GM12872 (cell line): ENCODE results near the gene ELK1.

Source experiments
- TF ChIP-seq, protein P1 (sequence below): IDR thresholded peaks from 3 replicates; pipeline ENCODE4 v1.5.1; 2011; ENCODE audit warnings: low read depth, mild to moderate bottlenecking, low read length, moderate library complexity; ENCODE audit not compliant: insufficient read depth

ELK1 gene

DNA sequence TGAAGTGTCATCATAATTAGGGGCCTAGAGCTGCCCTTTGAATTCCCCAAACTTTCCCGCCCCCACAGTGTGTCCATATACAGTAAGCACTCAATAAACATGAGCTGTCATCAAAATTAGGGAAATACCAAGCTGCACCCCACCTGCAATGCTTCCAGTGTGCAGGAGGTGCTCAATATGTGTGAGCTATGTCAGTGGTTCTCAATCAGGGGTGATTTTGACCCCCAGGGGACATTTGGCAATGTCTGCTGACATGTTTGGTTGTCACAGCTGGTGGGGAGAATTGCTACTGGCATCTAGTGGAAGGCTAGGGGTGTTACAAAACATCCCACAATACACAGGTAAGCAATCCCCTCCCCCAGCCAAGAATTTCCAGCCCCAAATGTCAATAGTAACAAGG lies 21.4 kb downstream of the ELK1 start:
- TF ChIP-seq, protein P1, sequence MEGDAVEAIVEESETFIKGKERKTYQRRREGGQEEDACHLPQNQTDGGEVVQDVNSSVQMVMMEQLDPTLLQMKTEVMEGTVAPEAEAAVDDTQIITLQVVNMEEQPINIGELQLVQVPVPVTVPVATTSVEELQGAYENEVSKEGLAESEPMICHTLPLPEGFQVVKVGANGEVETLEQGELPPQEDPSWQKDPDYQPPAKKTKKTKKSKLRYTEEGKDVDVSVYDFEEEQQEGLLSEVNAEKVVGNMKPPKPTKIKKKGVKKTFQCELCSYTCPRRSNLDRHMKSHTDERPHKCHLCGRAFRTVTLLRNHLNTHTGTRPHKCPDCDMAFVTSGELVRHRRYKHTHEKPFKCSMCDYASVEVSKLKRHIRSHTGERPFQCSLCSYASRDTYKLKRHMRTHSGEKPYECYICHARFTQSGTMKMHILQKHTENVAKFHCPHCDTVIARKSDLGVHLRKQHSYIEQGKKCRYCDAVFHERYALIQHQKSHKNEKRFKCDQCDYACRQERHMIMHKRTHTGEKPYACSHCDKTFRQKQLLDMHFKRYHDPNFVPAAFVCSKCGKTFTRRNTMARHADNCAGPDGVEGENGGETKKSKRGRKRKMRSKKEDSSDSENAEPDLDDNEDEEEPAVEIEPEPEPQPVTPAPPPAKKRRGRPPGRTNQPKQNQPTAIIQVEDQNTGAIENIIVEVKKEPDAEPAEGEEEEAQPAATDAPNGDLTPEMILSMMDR = peak; percentile 51

DNA sequence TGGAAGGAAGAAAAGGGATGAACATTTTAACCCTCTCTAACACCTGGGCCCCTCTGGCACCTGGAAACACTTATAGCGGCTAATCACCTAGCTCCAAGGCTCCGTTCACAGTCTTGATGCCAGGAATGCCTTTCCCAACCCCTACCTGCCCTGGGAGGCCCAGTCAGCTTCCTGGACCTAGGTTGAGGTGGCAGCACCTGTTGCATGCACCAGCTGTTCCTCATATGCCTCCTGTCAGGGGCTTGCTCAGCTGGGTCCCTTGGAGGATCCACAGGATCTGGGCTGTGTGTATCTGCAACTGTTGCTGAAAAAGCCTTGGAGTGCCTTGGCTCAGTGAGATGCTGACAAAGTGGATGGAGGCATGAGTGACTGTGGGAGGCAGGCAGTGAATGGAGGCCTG lies 25.0 kb downstream of the ELK1 start:
- TF ChIP-seq, protein P1 = no peak

DNA sequence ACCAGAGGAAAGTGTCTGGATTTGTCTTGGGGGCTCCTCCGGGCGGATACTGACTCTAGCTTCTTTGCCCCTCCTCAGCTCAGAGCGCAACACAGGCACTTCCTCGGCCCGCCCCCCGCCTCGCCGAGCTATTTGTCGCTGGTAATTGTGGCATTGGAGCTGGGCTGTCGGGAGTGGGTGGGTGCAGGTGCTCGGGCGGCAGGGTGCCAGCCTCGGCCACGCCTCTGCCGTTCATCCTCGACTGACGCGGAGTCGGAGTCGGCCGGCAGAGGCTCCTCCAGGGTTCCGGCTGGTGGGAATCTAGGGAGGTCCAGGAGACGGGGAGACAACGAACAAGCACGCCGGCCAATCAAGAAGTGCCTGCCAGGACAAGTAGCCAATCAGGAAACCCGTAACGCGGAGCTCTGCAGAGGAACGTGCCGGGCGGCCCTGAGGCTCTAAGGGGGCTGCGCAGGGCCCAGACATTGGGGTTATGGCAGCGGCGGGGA lies 26.8 kb downstream of the ELK1 start:
- TF ChIP-seq, protein P1 = no peak

DNA sequence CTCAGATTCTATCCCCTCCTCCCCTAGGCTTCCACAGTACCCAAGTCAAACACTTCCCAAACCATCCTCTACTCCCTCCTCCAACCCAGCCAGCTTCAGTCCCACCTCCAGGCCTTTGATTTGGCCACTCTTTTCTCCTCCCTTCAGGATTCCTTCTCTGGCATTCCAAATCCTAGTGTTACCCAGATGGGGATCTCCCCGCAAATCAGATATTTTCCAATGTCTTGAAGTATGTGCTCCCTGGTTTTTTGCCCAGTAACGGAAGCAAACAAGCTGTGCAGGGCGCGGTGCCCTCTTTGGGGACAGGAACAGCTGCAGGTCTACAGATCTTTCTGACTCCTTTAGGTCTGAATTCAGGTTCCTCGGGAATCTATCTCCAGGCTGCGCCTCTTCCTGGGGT lies 28.5 kb downstream of the ELK1 start:
- TF ChIP-seq, protein P1 = no peak

DNA sequence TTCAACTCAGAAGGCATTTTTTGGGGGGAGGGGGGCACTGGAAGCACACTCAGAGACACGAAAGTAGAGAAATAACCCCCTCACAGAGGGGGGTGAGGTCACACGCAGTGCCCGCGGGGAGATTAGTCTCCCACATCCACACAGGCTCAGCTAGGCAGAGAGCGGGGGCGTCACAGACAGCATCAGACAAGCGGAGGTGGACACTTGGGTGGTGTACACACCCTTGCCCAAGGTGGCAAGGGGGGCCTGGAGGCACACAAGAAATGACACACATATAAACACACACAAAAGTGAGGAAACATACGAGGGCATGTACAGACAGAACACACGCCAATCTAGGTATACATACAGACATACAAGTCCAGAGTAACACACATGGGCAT lies 30.1 kb downstream of the ELK1 start:
- TF ChIP-seq, protein P1 = no peak

DNA sequence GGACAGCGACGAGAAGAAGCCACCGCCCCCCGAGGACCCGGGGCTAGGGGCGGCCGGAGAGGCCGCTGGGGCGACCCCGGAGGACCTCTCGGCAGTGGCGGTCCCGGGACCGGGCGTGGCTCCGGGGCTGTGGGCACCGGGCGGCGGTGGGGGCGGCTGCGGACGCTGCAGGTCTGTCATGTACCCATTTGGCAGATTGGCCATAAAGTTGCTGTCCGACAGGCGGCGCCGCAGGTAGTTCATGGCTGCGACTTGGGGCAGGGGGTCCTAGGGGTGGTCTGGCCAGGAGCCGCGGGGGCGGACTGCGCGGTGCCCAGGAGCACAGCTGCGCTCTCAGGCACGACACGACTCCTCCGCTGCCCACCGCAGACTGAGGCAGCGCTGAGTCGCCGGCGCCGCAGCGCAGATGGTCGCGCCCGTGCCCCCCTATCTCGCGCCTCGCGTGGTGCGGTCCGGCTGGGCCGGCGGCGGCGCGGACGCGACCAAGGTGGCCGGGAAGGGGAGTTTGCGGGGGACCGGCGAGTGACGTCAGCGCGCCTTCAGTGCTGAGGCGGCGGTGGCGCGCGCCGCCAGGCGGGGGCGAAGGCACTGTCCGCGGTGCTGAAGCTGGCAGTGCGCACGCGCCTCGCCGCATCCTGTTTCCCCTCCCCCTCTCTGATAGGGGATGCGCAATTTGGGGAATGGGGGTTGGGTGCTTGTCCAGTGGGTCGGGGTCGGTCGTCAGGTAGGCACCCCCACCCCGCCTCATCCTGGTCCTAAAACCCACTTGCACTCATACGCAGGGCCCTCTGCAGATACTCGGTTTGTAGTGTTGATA lies 30.7 kb downstream of the ELK1 start, which contains the start of gene SYN1:
Gene SYN1 (minus strand): TSS at position 372 of the 817 bp plus-strand sequence. CDS start 129 bp downstream, at position 243.
- TF ChIP-seq, protein P1 = no peak; the same call in 2 of the 3 replicates

DNA sequence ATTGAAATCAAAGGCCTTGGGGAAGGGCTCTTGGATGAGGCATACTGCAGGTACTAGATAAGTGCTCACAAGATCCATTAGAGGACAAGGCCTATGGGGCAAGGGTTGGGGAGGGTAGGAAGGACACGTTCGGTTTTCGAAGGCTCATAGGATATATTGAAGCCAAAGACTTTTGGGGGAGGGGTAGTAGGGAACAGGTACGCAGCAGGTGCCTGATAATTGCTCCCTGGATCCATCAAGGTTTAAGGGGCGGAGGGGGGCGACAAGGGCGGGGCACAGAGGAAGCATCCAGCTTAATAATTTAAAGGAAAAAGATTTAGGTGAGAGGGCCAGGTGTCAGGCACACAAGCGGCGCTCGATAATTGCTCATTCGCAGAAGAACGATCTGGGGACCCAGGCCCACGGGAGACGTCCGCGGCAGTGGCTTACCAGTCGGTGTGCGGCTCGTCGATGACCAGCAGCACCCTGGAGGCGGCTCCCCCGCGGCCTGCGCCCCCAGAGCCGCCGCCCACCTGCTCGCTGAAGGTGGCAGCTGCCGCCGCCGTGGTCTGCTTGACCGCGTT lies 31.4 kb downstream of the ELK1 start:
- TF ChIP-seq, protein P1 = no peak
